Measurements from ENCODE around the gene CACNG4. TPM values are rescaled to one million over a fixed set of nuclear protein-coding genes. Genes with fewer than 3 reads are reported as not detected.

CACNG4 gene
- total RNA-seq, 1 experiment from 2014 or later = 46.3 TPM

GRCh38 chr17:67063141-67063540 is 98.6 kb downstream of the CACNG4 start:
- BruUV-seq (replicated peaks) = no TSS peak
- no peaks in the 10 kb centered on the region for H3K79me2 ChIP-seq (ENCODE audit: low read depth)
- H3F3A ChIP-seq (ENCODE audit: insufficient read depth, low read depth) = no peaks in the 10 kb centered on the region
- H3K9me3 ChIP-seq (ENCODE audit: insufficient read depth, low read depth) = no peaks in the 10 kb centered on the region
- ChIA-PET POLR2A (ENCODE audit: unreplicated experiment) (no interaction called here), CTCF (no interaction called here)
- no peak overlapping the region for H2AFZ ChIP-seq
- no peaks in the 10 kb centered on the region for H3K36me3 ChIP-seq (ENCODE audit: low read depth)
- H3K27ac ChIP-seq = no peak overlapping the region
- H4K20me1 ChIP-seq (ENCODE audit: insufficient read depth) = no peaks in the 10 kb centered on the region
- H3K4me2 ChIP-seq = no peak overlapping the region
- TF ChIP-seq CTCF (conservative IDR thresholded peaks at IDR 0.05) (no peak), EZH2 (IDR thresholded peaks at IDR 0.05; ENCODE audit: low read depth) (no peak)
- no peaks in the 10 kb centered on the region for H3K9me2 ChIP-seq (ENCODE audit: insufficient read depth)
- intact Hi-C loops (cut with micrococcal nuclease; ENCODE audit: unreplicated experiment) = no loop called here
- no peak overlapping the region for H3K4me3 ChIP-seq
- H3K4me1 ChIP-seq (replicated peaks; ENCODE audit: insufficient read depth) = no peaks in the 10 kb centered on the region
- no peaks in the 10 kb centered on the region for H3K27me3 ChIP-seq (ENCODE audit: insufficient read depth, low read depth)
- DNase-seq = no peak

DNA sequence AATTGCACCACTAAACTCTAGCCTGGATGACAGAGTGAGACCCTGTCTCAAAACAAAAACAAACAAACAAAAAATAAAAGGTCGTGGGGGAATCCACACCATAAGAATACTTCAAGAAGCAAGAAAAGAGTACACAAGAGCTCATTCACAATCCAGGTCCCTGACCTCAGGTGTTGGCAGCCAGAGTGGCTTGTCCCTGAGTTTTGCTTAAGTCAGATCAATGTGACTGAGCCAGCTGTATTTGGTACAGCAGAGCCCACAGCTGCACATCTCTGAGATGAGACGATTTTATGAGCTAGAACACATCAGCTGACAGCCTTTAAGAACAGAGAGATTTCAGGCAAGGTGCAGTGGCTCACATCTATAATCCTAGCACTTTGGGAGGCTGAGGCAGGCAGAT is 102.2 kb downstream of the CACNG4 start:
- no peak for DNase-seq
- no peaks in the 10 kb centered on the region for H3K4me1 ChIP-seq (replicated peaks; ENCODE audit: insufficient read depth)
- intact Hi-C loops (cut with micrococcal nuclease; ENCODE audit: unreplicated experiment) = no loop called here
- CTCF ChIA-PET = interaction anchor here (0.6 kb wide), 1 partner anchor 11 kb away, joined by 3 read pairs; no protein-coding TSS in a partner anchor
- POLR2A ChIA-PET (ENCODE audit: unreplicated experiment) = interaction anchor here (0.5 kb wide), 1 partner anchor 24 kb away, joined by 8 read pairs; no protein-coding TSS in a partner anchor
- H3K4me3 ChIP-seq = no peak overlapping the region
- TF ChIP-seq EZH2 (IDR thresholded peaks at IDR 0.05; ENCODE audit: low read depth) (no peak), CTCF (conservative IDR thresholded peaks at IDR 0.05) (no peak)
- no peak overlapping the region for H3K4me2 ChIP-seq
- H2AFZ ChIP-seq = no peak overlapping the region
- no peaks in the 10 kb centered on the region for H3K79me2 ChIP-seq (ENCODE audit: low read depth)
- H4K20me1 ChIP-seq (ENCODE audit: insufficient read depth) = no peaks in the 10 kb centered on the region
- H3K9me3 ChIP-seq (ENCODE audit: insufficient read depth, low read depth) = no peaks in the 10 kb centered on the region
- no peaks in the 10 kb centered on the region for H3K27me3 ChIP-seq (ENCODE audit: insufficient read depth, low read depth)
- no peaks in the 10 kb centered on the region for H3K36me3 ChIP-seq (ENCODE audit: low read depth)
- TSS peak; percentile 14 for BruUV-seq (replicated peaks)
- H3K9me2 ChIP-seq (ENCODE audit: insufficient read depth) = no peaks in the 10 kb centered on the region
- no peak overlapping the region for H3K27ac ChIP-seq
- H3F3A ChIP-seq (ENCODE audit: insufficient read depth, low read depth) = no peaks in the 10 kb centered on the region

GRCh38 chr17:67067571-67068482 is 103.3 kb downstream of the CACNG4 start:
- CTCF ChIA-PET = interaction anchor here (0.6 kb wide), 1 partner anchor 10 kb away, joined by 3 read pairs; no protein-coding TSS in a partner anchor
- H3K36me3 ChIP-seq (ENCODE audit: low read depth) = no peaks in the 10 kb centered on the region
- no peaks in the 10 kb centered on the region for H4K20me1 ChIP-seq (ENCODE audit: insufficient read depth)
- H3K79me2 ChIP-seq (ENCODE audit: low read depth) = no peaks in the 10 kb centered on the region
- no peaks in the 10 kb centered on the region for H3K9me3 ChIP-seq (ENCODE audit: insufficient read depth, low read depth)
- H2AFZ ChIP-seq = no peak overlapping the region
- TF ChIP-seq CTCF (conservative IDR thresholded peaks at IDR 0.05) (no peak), EZH2 (IDR thresholded peaks at IDR 0.05; ENCODE audit: low read depth) (no peak)
- no peaks in the 10 kb centered on the region for H3K27me3 ChIP-seq (ENCODE audit: insufficient read depth, low read depth)
- no peak for DNase-seq
- POLR2A ChIA-PET (ENCODE audit: unreplicated experiment) = no interaction called here
- H3K9me2 ChIP-seq (ENCODE audit: insufficient read depth) = no peaks in the 10 kb centered on the region
- no peaks in the 10 kb centered on the region for H3F3A ChIP-seq (ENCODE audit: insufficient read depth, low read depth)
- H3K4me1 ChIP-seq (replicated peaks; ENCODE audit: insufficient read depth) = no peaks in the 10 kb centered on the region
- no peak overlapping the region for H3K4me3 ChIP-seq
- intact Hi-C loops (cut with micrococcal nuclease; ENCODE audit: unreplicated experiment) = no loop called here
- H3K27ac ChIP-seq = no peak overlapping the region
- BruUV-seq (replicated peaks) = no TSS peak
- no peak overlapping the region for H3K4me2 ChIP-seq

Data from PC-9 (cell line).